DMS153 treated with DMSO at 0.1 percent for 48 hours (cell line): ENCODE measurements around the gene TRIM63.
A peak's percentile ranks its signal among the peaks of the same experiment; 100 is the strongest.

Experiments used
- DNase-seq: peaks from one replicate; lab custom pipeline; 2025; ENCODE audit not compliant: unreplicated experiment; lab: John Stamatoyannopoulos, UW

The TRIM63 gene

DNA sequence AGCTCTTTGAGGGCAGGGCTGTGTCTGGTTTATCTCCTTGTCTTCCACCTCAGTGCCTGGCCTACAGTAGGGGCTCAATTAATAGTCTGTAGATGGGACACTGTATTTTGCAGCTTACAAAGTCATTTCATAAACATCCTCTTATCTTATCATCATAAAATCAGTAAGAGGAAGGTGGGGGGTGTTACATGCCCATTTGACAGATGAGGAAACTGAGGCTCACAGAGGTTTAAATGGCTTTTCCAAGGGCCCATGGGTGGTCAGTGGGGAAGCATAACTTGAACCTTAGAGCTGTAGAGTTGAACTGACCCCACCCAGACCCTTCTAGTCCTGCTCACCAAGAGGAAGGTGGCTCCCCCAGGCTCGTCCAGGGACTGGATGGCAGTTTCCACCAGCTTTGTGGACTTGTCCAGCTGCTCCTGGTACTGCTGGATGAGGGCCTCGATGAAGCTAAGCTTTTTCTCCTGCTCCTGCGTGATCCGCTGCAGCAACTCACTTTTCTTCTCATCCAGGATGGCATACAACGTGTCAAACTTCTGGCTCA, 9.3 kb downstream of the TRIM63 start:
- DNase-seq, result no peak

GRCh38 chr1:26057189-26057588, 10.2 kb downstream of the TRIM63 start:
- no peak for DNase-seq

GRCh38 chr1:26055041-26055440, 12.4 kb downstream of the TRIM63 start:
- DNase-seq, result no peak

GRCh38 chr1:26053718-26054560, 13.5 kb downstream of the TRIM63 start:
- no peak for DNase-seq

- no peak for DNase-seq
Measured at GRCh38 chr1:26050248-26050640, 17.2 kb downstream of the TRIM63 start.

DNA sequence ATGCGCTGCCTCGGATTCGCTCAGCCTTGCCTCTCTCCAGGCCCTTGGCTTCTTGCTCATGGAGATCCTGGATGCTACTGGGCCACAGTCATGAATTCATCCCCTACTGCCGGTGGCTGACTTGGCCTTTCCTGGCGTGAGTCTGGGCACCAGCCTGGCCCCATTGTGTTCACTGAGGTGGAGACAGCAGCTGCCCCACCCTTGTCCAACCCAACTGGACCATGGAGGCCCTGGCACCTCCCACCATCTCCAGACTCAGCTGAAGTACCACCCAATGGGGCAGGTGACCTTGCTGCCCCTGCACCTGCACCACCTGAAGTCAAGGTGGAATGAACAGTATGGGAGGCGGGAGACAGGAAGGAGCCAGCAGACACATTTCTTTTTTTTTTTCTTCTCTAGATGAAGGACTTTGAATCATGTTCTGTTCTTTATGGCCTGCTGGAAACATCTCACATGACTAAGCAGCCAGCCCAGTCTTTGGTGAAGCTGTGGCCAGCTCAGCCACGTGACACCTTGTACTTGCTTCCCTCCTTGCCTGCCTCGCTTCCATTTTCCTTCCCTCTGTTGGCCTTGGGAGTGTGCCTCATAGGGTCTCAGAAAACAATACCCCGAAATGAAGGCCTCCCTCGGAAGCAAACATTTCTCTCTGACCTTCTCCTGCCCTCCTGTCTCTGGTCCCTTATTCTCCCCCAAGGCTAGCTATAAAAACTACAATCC, 17.7 kb downstream of the TRIM63 start:
- no peak for DNase-seq

DNA sequence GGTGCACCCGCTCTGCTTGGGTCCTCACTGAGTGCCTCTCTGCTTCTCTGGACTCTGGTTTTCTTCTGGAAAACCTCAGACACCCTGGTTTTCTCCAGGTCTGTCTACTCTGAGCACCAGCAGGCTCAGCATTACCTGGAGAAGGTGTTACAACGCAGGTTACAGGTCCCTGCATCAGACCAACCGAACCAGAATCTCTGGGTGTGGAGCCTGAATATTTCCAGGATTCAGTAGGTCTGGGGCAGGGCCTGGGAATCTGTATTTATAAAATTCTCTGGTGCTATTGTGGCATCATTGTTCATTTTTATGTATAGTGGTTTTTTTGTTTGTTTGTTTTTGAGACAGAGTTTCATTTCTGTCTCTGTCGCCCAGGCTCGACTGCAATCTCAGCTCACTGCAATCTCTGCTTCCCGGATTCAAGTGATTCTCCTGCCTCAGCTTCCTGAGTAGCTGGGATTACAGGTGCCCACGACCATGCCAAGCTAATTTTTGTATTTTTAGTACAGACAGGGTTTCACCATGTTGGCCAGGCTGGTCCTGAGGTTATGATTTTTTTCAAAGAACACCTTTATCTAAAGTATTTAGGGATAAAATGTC, 20.1 kb downstream of the TRIM63 start:
- no peak for DNase-seq

- no peak for DNase-seq
Measured at GRCh38 chr1:26046246-26047095, 21.0 kb downstream of the TRIM63 start.

- DNase-seq, result no peak
Measured at GRCh38 chr1:26045722-26046245, 21.6 kb downstream of the TRIM63 start, which contains the start of gene SLC30A2. SLC30A2 (minus strand) TSS chr1:26046118; CDS start chr1:26045896, 222 bp downstream.

DNA sequence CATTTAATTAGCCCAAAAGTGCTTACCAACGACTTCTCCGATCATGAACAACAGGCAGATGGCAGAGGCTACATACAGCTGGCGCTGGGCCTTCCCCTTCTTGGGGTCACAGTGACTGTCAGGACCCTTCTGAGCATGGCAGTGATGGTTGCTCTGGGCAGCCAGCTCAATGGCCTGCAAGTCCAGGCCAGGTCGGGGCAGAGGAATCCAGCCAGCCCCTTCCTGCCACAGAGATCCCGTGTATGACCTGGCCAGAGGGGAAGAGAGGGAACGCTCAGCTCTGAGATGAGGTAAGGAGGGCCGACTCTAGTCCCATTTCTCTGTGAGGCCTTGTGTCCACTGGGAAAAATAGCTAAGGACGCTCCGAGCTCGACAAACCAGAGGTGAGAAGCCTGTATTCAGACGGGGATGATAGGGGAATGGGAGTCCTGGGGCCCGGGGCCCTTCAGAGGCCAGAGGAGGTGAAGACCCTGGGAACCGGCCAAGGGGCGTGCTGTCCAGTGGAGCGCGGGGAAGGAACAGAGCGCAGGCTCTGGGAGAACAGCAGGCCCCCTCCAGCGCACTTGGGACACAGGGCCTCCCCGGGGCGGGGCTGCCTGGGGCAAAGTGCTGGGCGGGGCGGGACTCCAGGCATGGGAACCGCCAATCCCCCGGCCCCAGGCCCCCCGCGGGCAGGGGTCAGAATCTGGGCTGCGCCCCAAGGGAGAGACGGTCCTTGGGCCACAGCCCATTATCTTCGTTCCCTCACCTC, 22.3 kb downstream of the TRIM63 start:
- DNase-seq, result no peak

DNA sequence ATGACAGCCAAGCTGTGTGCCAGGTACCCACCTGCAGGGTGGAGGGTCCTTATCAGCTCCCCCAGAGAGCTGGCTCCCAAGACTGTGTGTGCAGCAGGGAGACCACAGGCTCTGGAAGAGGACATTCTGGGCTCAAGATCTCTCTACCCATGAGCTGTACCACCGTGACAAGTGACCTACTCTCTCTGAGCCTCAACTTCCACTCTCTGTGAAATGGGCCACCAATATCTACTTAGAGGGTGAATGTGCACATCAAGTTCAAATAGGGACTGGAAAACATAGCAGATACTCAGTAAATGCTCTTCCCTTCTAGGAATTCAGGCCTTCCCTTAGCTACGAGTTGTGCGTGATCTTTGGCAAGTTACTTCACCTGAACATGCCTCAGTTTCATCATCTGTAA, 23.0 kb downstream of the TRIM63 start:
- DNase-seq, result no peak

DNA sequence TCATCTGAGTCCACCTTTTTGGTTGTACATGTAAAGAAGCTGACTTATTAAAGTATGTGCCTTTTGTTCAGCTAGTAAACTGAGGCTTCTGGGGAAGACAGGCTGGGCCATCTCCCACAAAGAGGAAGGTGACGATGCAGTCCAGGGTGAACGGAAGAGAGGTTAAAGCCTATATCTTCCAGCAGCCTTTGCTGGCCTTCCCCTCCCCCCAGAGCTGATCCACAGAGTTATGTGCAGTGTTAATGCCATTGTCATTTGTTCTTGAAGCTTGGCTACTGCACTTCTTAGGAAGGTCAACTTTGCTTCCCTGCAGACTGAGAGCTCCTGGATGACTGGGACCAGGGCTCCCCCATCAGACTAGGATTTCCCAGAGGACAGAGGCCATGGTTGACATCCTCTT, 23.7 kb downstream of the TRIM63 start:
- no peak for DNase-seq

GRCh38 chr1:26041978-26042377, 25.5 kb downstream of the TRIM63 start:
- no peak for DNase-seq

DNA sequence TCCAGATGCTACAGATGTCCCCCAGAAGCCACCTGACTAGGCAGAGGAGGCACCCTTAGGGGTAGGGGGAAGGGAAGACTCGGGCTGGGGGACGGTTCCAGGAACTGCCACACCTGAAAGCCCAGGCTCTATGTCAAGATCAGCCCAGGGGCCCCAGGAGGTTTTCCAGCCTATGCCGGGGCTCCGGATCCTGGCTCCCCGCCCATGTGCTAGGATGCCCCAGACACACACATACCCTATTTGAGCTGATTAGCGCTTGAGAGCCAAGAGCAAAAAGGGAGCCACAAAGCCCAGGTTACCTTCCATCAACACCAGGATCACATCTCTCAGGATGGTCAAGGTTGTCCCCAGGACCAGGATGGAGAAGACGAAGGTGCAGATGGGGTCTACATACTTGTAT, 26.0 kb downstream of the TRIM63 start:
- no peak for DNase-seq

DNA sequence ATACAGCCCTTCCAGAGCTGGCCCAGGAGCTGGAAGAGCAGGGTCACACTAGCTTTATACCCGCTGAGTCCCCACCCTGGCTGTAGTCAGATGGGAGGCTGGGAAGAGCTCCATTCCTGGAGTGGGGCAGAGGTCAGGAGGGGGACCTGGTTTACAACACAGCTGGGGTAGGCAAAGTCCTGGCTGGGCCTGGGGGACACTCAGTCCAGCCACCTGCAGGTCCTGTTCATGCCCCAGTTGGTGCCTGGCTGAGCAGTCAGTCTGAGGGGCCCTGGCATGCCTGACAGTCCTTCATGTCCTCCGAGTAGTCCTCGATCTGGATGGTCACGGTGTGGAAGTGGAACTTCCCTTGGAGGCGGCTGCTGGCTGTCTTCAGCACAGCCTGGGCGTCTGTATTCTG, 28.5 kb downstream of the TRIM63 start:
- DNase-seq, result no peak

- DNase-seq, result no peak
Measured at GRCh38 chr1:26038477-26038876, 29.0 kb downstream of the TRIM63 start.

- no peak for DNase-seq
Measured at GRCh38 chr1:26037904-26038303, 29.5 kb downstream of the TRIM63 start.

GRCh38 chr1:26036756-26037281, 30.6 kb downstream of the TRIM63 start:
- DNase-seq, result no peak

DNA sequence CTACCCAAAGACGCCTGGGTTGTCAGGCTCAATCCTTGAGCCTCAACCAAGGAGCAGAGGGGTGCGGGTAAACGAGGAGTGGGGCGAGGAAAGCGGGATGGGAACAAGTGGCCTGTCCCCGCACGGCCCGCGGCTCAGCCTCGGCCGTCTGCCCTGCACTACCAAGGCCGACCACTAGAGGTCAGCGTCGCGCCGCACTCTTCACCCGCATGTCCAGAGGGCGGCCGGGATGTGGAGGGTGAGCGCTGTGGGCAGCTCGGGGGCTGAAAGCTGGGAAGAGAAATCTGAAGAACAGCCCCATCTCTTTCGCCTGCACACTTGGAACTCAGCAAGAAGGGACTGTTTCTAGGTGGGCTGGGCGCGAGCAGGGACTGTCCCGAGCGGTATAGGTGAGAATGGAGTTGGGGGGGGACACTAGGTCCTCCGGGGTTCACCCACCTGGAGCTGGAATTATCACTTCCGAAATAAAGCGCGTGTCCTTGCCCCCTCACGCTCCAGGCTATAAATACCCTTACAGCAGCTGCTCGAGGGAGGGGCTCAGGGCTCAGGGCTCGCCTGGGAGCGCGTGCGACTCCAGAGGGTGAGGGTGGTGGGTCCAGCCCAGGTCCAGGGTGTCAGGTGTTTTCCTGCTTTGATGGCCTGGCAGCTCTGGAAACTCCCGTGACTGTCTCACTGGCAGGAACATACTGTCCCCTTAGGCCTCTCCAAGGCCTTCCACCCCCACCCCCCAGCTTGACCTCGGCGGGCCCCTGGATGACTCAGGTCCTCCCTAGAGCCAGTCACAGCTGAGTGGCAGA, 31.3 kb downstream of the TRIM63 start:
- DNase-seq, result peak; percentile 57
